Smooth muscle cell (in vitro differentiated cells): Measurements from ENCODE around the gene ZNF565. TPM values are rescaled to one million over a fixed set of nuclear protein-coding genes. Genes with fewer than 3 reads are reported as not detected.
A peak's percentile ranks its signal among the peaks of the same experiment; 100 is the strongest.

ENCODE experiments used
- DNase-seq: peaks from one replicate; lab custom pipeline; 2025; ENCODE audit not compliant: unreplicated experiment; lab: John Stamatoyannopoulos, UW
- H2AFZ ChIP-seq: fragments of 200-600 bp; sonication (generic); 2 replicates; pipeline ENCODE4 v1.6.0; 2016; ENCODE audit warnings: antibody characterized with exemption, low read depth, mild to moderate bottlenecking
- H3F3A ChIP-seq: fragments of 200-600 bp; sonication (generic); 2 replicates; pipeline ENCODE4 v1.6.0; 2017; ENCODE audit warnings: antibody characterized with exemption, low read depth
- H3K27ac ChIP-seq: fragments of 200-600 bp; sonication (generic); 2 replicates; pipeline ENCODE4 v1.5.1; 2016; ENCODE audit warnings: low read depth, mild to moderate bottlenecking
- H3K27me3 ChIP-seq: fragments of 200-600 bp; sonication (generic); 2 replicates; pipeline ENCODE4 v1.6.1; 2016; ENCODE audit warnings: low read depth, mild to moderate bottlenecking
- H3K36me3 ChIP-seq: fragments of 200-600 bp; sonication (generic); 2 replicates; pipeline ENCODE4 v1.5.1; 2016; ENCODE audit warnings: low read depth
- H3K4me1 ChIP-seq: fragments of 200-600 bp; sonication (generic); 2 replicates; pipeline ENCODE4 v1.5.1; 2016; ENCODE audit warnings: low read depth
- H3K4me2 ChIP-seq: fragments of 200-600 bp; sonication (generic); 2 replicates; pipeline ENCODE4 v1.6.0; 2016; ENCODE audit warnings: mild to moderate bottlenecking
- H3K4me3 ChIP-seq: fragments of 200-600 bp; sonication (generic); 2 replicates; pipeline ENCODE4 v1.5.1; 2016; ENCODE audit warnings: mild to moderate bottlenecking
- H3K79me2 ChIP-seq: fragments of 200-600 bp; sonication (generic); 2 replicates; pipeline ENCODE4 v1.6.0; 2016; ENCODE audit warnings: low read depth, mild to moderate bottlenecking
- H3K9ac ChIP-seq: fragments of 200-600 bp; sonication (generic); 2 replicates; pipeline ENCODE4 v1.6.0; 2016; ENCODE audit warnings: low read depth
- H3K9me3 ChIP-seq: fragments of 200-600 bp; sonication (generic); replicated peaks from 2 replicates; pipeline ENCODE4 v1.5.1; 2016; ENCODE audit warnings: low read depth
- H4K20me1 ChIP-seq: fragments of 200-600 bp; sonication (generic); 2 replicates; pipeline ENCODE4 v1.6.0; 2016; ENCODE audit warnings: low read depth
- CTCF ChIP-seq: fragments of 200-600 bp; sonication (generic); IDR thresholded peaks from 2 replicates; pipeline ENCODE4 v1.5.1; 2017; ENCODE audit warnings: borderline replicate concordance, mild to moderate bottlenecking, antibody characterized with exemption; ENCODE audit not compliant: insufficient read depth, poor library complexity, severe bottlenecking
- WGBS: methylation state at CpG from one replicate; pipeline ENCODE4 v1.1.7; 2016; ENCODE audit warnings: low lambda C conversion rate; 5-methylcytosine and 5-hydroxymethylcytosine counted together
- polyA plus RNA-seq: library from polyadenylated mRNA; unstranded; fragments of >200 nt; fragmentation: Nextera tagmentation; extraction: Ambion mirVana; gene quantifications from 2 replicates; pipeline ENCODE4 v1.2.1, GENCODE V29; 2016
- total RNA-seq: library from RNA; depleted of rRNA; stranded (reverse); fragments of >200 nt; gene quantifications from 2 replicates; pipeline ENCODE4 v1.2.3, GENCODE V29; 2014

ZNF565 gene
- total and polyA plus RNA-seq, 2 experiments from 2014 or later = 4.5 to 4.7 TPM

GRCh38 chr19:36245210-36246005, 30.9 kb upstream of the ZNF565 start:
- Histone ChIP-seq H3K4me1 (peaks cover 8% of the 10 kb centered on the region), H4K20me1 (no peaks in the 10 kb centered on the region), H3K27me3 (peaks cover 5% of the 10 kb centered on the region), H3K27ac (no peak overlapping the region), H3K9ac (no peak overlapping the region), H2AFZ (no peak overlapping the region), H3K79me2 (no peaks in the 10 kb centered on the region), H3K4me2 (peak overlapping the region; percentile 82), H3K9me3 (no peaks in the 10 kb centered on the region), H3K36me3 (no peaks in the 10 kb centered on the region), H3F3A (no peaks in the 10 kb centered on the region), H3K4me3 (peak overlapping the region; percentile 38)
- 20% methylated on average over 63 of the region's 63 CpGs for WGBS
- TF ChIP-seq CTCF = no peak
- no peak for DNase-seq

- H3K4me3 ChIP-seq = no peak overlapping the region
- no peaks in the 10 kb centered on the region for H3K9me3 ChIP-seq
- DNase-seq = no peak
- H3K79me2 ChIP-seq = no peaks in the 10 kb centered on the region
- no peak overlapping the region for H2AFZ ChIP-seq
- TF ChIP-seq CTCF = no peak
- H4K20me1 ChIP-seq = no peaks in the 10 kb centered on the region
- H3K9ac ChIP-seq = no peak overlapping the region
- 89% methylated on average over 11 of the region's 11 CpGs for WGBS
- H3K4me2 ChIP-seq = no peak overlapping the region
- H3K27ac ChIP-seq = no peak overlapping the region
- H3F3A ChIP-seq = no peaks in the 10 kb centered on the region
- peaks cover 8% of the 10 kb centered on the region for H3K4me1 ChIP-seq
- H3K36me3 ChIP-seq = no peaks in the 10 kb centered on the region
- H3K27me3 ChIP-seq = peaks cover 5% of the 10 kb centered on the region
Observed at GRCh38 chr19:36244066-36244465, 29.6 kb upstream of the ZNF565 start.

- Histone ChIP-seq H3K9ac (no peak overlapping the region), H2AFZ (no peak overlapping the region), H3K4me1 (no peaks in the 10 kb centered on the region), H3K79me2 (peaks cover 6% of the 10 kb centered on the region), H3K9me3 (peaks cover 24% of the 10 kb centered on the region), H3K27ac (no peak overlapping the region), H3K27me3 (no peaks in the 10 kb centered on the region), H3K4me2 (no peak overlapping the region), H3K4me3 (no peak overlapping the region), H3F3A (peaks cover 9% of the 10 kb centered on the region), H3K36me3 (peaks cover 56% of the 10 kb centered on the region), H4K20me1 (peaks cover 15% of the 10 kb centered on the region)
- no peak for DNase-seq
- no peak for TF ChIP-seq CTCF
- WGBS = 100% methylated on average over 3 of the region's 3 CpGs
Observed at GRCh38 chr19:36236946-36237310, 22.5 kb upstream of the ZNF565 start.
